ENCODE measurements around the gene ESPL1.

Gene ESPL1

GRCh38 chr12:53231921-53232645 is 36.0 kb upstream of the ESPL1 start, which contains the start of gene RARG:
RARG (minus strand) TSS chr12:53232209; CDS start chr12:53227545, 4,664 bp downstream.
- peak in 1 of 2 donors; percentile 64 for DNase-seq

DNA sequence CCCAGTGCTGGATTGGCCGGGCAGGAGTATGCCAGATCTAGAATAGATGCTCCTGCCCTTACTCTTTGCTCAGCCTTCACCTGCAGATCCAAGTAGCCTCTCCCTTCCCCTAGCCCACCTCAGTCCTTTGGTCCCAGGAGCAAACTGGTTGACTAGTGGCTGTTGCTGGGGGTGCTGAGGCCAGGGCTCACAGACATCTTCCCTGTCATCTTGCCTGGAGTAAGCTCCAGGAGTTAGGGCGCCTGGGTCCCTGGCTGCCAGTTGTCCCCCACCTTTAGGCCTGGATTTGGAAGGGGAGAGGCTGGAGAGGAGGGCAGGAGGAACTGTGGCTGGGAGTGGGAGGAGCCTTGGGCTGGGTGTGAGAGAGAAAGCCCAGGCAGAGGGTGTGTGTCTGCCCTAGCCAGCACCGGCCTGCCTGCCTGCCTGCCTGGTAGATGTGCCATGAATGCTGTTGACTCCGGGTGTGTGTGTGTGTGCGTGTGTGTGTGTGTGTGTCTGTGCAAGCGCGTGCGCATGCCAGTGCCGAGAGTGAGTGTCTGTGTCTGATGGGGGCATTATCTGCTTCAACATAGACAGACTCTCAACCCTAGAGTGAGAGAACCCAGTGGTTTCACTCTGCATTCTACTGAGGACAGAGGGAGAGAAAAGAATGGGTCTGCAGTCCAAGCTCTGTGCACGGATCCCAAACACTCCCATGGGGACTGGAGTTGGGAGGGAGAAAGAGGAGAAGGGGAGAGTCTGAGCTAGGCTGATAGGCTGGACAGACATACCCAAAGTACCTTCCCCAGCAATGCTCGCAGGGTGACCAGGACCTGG is 35.2 kb upstream of the ESPL1 start:
- no peak for DNase-seq

GRCh38 chr12:53233671-53234121 is 34.4 kb upstream of the ESPL1 start:
- DNase-seq = no peak

DNA sequence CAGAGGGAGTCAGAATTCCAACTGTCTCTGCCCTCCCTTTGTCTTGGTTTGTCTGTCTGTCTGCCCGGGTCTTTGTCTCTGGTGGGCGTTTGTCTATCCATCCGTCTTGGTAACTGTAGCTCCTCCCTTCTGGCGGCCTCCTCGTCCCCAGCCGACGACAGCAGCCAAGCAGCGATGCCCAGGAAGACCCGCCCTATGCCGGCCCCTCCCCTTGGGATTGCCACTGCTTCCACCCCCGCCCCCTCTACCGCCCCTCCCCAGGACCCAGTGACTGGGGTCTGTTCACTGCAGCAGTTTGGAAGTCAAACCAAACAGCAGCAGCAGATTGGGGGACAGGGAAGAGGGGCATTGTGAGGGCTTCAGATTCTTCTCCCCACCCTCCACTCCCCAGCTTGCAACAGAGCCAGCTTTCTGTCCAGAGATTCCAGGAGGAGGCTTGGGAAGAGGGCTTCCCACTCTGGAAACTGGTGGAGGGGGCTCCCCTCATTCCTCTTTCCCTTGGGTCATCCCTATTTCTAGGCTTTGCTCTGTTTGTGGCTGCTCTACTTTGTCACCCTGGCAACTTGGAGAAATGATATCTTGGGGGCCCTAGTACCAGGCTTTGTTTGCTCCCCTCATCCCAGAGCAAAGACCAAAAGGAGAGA is 33.7 kb upstream of the ESPL1 start:
- no peak for DNase-seq

GRCh38 chr12:53235164-53235563 is 32.9 kb upstream of the ESPL1 start:
- no peak for DNase-seq

GRCh38 chr12:53235742-53236442 is 32.2 kb upstream of the ESPL1 start:
- no peak for DNase-seq

DNA sequence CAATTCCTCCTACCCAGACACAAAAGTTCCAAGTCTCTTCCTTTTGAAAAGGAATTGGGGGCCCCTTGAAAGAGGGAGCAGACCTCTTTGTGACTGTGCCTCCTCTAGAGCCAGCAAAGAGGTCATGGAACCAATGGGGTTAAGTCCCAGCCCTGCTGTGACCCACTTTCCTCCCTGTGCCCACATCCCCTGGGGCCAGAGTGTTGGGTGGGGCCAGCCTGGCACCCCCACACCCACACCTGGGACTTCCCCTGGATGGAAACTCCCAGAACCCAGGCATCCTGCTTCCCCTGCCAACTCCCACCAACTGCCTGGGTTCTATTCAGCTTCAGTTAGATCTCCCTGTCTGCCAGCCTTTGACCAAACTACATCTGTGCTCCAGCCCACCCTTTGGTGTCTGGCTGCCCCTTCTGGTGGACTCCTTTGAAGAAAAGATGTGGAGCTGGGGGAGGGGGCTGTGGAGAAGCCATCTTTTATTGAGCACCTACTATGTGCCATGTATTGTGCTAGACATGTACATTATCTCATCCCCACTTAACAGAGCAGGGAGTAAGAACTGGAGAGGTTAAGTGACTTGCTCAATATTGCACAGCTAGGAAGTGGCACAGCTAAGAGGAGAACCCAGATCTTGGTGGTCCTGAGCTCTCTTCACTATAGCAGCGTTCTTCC is 31.5 kb upstream of the ESPL1 start:
- DNase-seq = no peak

DNA sequence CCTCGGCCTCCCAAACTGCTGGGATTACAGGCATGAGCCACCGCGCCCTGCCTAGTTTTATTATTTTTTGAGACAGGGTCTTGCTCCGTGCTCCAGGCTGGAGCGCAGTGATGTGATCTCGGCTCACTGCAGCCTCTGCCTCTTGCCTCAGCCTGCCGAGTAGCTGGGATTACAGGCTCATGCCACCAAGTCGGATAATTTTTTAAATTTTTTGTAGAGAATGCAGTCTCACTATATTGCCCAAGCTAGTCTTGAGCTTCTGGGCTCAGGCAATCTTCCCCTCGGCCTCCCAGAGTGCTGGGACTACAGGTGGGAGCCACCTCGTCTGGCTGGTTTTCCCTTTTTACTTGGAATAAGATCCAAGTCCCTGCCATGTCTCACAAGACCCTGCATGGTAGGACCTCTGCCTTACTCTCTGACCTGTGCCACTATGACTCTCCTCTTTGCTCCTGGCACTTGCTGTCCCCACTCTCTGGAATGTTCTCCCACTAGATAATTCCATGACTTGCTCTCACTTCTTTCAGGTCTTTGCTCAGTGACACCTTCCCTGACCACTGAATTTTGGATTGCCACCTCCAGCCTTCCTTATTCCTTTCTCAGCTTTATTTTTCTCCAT is 28.3 kb upstream of the ESPL1 start:
- no peak for DNase-seq

- no peak for DNase-seq
Observed at GRCh38 chr12:53241623-53242412, 26.3 kb upstream of the ESPL1 start.

- no peak for DNase-seq
Observed at GRCh38 chr12:53244337-53244736, 23.8 kb upstream of the ESPL1 start.

DNA sequence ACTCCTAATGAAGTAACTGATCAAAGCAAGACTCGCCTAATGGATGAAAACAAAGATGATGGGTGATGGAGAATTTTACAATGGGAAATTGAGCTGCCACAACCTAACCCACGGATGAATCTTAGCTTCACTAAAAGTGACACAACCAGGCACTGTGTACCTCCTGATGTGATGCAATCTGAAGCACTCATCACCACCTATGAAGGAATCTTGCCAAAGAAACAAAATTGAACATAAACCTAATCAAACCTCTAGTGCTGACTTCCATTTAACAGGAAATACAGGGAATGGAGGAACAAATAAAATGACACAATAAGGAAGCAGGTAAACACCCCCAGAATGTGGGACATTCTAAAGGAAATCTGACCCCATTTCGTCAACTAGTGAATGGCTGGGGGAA is 22.8 kb upstream of the ESPL1 start:
- no peak for DNase-seq

- peak; percentile 65 to 81 for DNase-seq
Observed at GRCh38 chr12:53251477-53252348, 16.4 kb upstream of the ESPL1 start.

DNA sequence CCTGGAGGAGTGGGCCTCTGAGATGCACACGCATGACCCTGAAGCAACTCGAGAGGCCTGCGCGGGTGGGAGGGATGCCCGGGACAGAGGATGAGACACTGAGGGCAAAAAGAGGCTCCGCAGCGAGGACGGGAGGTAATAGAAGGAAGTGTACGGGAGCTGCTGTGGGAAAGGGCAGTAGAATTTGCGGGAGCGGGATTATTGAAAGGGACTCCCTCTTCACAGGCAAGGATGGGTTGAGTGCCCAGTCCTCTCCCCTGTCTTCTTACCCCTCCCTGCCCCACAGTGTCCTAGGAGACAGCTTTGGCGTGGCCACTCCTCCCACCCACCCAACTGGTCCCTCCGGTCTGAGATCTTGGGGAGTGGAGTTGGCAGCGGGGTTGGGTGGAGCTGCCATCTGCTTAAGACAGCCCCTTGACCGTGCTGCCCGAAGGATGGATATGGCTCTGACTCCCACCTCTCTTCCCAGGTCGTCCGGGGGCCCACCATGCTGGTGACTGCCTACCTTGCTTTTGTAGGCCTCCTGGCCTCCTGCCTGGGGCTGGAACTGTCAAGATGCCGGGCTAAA is 15.7 kb upstream of the ESPL1 start:
- no peak for DNase-seq

DNA sequence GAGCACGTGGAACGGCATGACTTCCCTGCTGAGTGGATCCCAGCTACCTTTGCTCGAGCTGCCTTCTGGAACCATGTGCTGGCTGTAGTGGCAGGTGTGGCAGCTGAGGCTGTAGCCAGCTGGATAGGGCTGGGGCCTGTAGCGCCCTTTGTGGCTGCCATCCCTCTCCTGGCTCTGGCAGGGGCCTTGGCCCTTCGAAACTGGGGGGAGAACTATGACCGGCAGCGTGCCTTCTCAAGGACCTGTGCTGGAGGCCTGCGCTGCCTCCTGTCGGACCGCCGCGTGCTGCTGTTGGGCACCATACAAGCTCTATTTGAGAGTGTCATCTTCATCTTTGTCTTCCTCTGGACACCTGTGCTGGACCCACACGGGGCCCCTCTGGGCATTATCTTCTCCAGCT is 14.8 kb upstream of the ESPL1 start:
- DNase-seq = no peak

DNA sequence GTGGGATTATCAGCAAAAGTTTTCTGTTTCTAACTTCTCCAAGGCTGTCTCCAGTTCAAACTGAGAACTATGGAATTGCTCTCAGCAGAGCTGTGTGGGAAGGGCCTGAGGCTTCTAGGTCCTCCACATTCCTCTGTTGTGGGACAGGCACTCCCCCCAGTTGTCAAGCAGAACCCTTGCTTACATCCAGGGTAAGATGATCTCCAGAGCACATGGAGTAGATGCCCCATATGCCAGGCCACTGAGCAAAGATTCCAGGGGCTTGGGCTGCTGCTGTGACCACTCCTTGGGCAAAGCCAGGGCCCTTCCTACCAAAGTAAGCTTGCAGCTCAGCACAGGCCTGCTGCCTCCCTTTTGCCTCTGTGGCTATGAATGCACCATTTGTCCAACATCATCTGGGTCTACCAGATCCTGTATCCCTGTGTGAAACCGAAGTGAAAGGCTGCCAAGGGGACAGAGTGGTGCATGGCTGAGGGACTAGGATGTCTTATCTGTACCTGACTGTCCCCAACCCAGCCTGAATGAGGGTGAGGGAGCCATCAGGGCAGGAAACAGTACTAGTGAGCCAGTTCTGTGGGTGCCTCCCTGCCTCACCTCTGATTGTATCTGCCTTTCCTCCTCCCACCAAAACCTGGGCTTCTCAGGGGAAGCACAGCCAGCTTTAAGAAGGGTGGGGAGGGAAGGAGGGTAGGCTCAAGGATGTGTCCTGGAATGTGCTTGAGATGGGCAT is 13.1 kb upstream of the ESPL1 start:
- DNase-seq = no peak

- no peak for DNase-seq
Observed at GRCh38 chr12:53255996-53256395, 12.1 kb upstream of the ESPL1 start.

DNA sequence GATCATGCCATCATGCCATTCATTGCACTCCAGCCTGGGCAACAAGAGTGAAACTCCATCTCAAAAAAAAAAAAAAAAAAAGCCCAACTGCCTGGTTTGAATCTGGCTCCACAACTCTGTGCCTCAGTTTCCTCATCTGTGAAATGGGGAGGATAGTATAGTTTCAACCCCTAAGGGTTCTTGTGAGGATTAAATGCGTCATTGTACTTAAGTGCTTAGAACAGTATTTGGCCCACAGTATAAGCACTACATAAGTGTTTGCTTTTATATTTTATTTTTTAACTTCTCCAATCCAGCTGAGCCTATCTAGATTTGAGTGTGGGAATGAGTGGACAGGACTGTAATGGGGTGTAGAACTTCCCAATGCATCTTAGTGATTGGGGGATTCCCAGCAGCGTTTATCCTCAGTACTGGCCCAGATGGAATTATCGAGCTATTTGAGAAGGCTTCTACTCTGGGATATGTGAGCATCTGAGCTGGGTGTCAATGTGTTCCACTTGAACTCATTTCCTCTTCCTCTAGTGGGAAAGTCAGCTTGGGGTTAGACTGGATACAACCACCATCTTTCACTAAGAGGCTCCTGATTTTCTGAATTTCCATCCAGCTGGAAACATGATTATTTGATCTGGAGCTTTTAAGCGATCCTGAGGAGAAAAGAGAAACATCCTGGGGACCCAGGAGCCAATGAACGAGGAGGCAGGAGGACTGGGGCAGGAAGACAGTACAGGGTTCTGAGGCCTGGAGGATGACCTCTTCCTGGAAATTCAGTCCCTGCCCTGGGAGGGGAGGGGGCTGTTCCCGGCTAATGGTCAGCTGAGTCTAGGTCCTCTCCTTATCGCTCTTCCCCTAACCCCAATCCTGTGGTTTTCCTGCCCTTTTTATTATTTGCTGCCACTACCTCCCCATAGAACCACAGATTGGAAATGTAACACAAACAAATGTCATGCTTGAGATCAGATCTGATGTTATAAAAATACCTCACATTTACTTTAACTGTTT is 9.3 kb upstream of the ESPL1 start:
- DNase-seq = no peak

GRCh38 chr12:53259891-53260290 is 8.2 kb upstream of the ESPL1 start:
- no peak for DNase-seq

Measured in hippocampal formation (tissue), 2 donors.